Endothelial cell of umbilical vein (primary cell): ENCODE measurements around the gene FGR. TPM values are rescaled to one million over a fixed set of nuclear protein-coding genes. Genes with fewer than 3 reads are reported as not detected.

Experiments used
- BruUV-seq: library from RNA; stranded (reverse); fragments of 400-500 nt; replicated peaks from 2 replicates; lab custom pipeline; 2021; lab: Mats Ljungman, UMichigan
- CTCF ChIA-PET: fragments of 300-600, 350-600 bp; sonication (Branson Sonifier 250); formaldehyde crosslinking; loops from one replicate; lab custom pipeline; 2021; ENCODE audit warnings: antibody characterized with exemption, inconsistent platforms; lab: Charles Lee
- POLR2A ChIA-PET: fragments of 300-600, 350-600 bp; sonication (Branson Sonifier 250); formaldehyde crosslinking; loops from one replicate; lab custom pipeline; 2021; ENCODE audit warnings: antibody characterized with exemption, inconsistent platforms; lab: Charles Lee
- DNase-seq: peaks from one replicate; pipeline ENCODE4 v3.0.0-alpha.2; 2011; ENCODE audit warnings: low read depth, low spot score
- FAIRE-seq: peaks from 2 replicates; lab custom pipeline; 2011; peaks lifted over from hg19 to GRCh38; lab: Jason Lieb, UNC
- H2AFZ ChIP-seq: 2 replicates; pipeline ENCODE4 v1.6.0; 2012; ENCODE audit warnings: low read depth, low read length, control low read depth, inconsistent platforms
- H3K27ac ChIP-seq: 2 replicates; pipeline ENCODE4 v1.5.1; 2011; ENCODE audit warnings: low read depth, mild to moderate bottlenecking, control low read depth, low read length, moderate library complexity; ENCODE audit not compliant: insufficient read depth
- H3K27me3 ChIP-seq, 2 experiments: 2 replicates each; pipeline versions ENCODE4 v1.6.0 to v1.6.1; 2011; ENCODE audit warnings: low read length in 2 of 2, mixed read lengths in 1 of 2; ENCODE audit not compliant: control insufficient read depth in 2 of 2, insufficient read depth in 2 of 2
- H3K36me3 ChIP-seq, 2 experiments: 2 replicates in 1 of 2; 3 replicates in 1 of 2; pipeline ENCODE4 v1.5.1; 2011; ENCODE audit warnings: low read length in 2 of 2, mild to moderate bottlenecking in 1 of 2, moderate library complexity in 1 of 2; ENCODE audit not compliant: control insufficient read depth in 2 of 2, insufficient read depth in 2 of 2; ENCODE audit errors: extremely low read depth in 1 of 2
- H3K4me1 ChIP-seq: 3 replicates; pipeline ENCODE4 v1.5.1; 2011; ENCODE audit warnings: mild to moderate bottlenecking, low read length; ENCODE audit not compliant: control insufficient read depth, insufficient read depth; ENCODE audit errors: extremely low read depth
- H3K4me2 ChIP-seq: 2 replicates; pipeline ENCODE4 v1.6.1; 2011; ENCODE audit warnings: low read length, control low read depth, mixed read lengths; ENCODE audit not compliant: insufficient read depth
- H3K4me3 ChIP-seq, 3 experiments: fragments of 200-600 bp in 1 of 3; sonication (generic), shearing (Covaris generic) in 1 of 3; replicated peaks in 1 of 3; 2 replicates each; pipeline ENCODE4 v1.5.1; 2011 to 2016; ENCODE audit warnings: control low read depth in 3 of 3, low read length in 3 of 3, mild to moderate bottlenecking in 2 of 3, inconsistent platforms in 1 of 3, low read depth in 1 of 3, moderate library complexity in 1 of 3; ENCODE audit not compliant: insufficient read depth in 1 of 3
- H3K79me2 ChIP-seq: 2 replicates; pipeline ENCODE4 v1.6.0; 2012; ENCODE audit warnings: low read length, inconsistent platforms; ENCODE audit not compliant: control insufficient read depth, insufficient read depth
- H3K9ac ChIP-seq: replicated peaks from 2 replicates; pipeline ENCODE3; 2011; ENCODE audit warnings: low read length, control low read depth; ENCODE audit not compliant: insufficient read depth; ENCODE audit errors: extremely low read depth
- H3K9me1 ChIP-seq: replicated peaks from 3 replicates; pipeline ENCODE4 v1.6.0; 2011; ENCODE audit warnings: mild to moderate bottlenecking, low read length; ENCODE audit not compliant: control insufficient read depth, insufficient read depth; ENCODE audit errors: extremely low read depth
- H3K9me3 ChIP-seq: replicated peaks from 2 replicates; pipeline ENCODE4 v1.5.1; 2012; ENCODE audit warnings: low read length, inconsistent platforms; ENCODE audit not compliant: control insufficient read depth, insufficient read depth
- H4K20me1 ChIP-seq: replicated peaks from 2 replicates; pipeline ENCODE3; 2011; ENCODE audit warnings: mild to moderate bottlenecking, low read length; ENCODE audit not compliant: control insufficient read depth, insufficient read depth; ENCODE audit errors: extremely low read depth
- CTCF ChIP-seq, 2 donors: IDR thresholded peaks; 1 replicate in 1 of 2; 2 replicates in 1 of 2; pipeline ENCODE4 v1.5.1; 2011; ENCODE audit warnings: low read length in 2 of 2, mild to moderate bottlenecking in 2 of 2, moderate library complexity in 2 of 2, control low read depth in 1 of 2, inconsistent platforms in 1 of 2, low read depth in 1 of 2; ENCODE audit not compliant: insufficient read depth in 1 of 2; ENCODE audit errors: extremely low read depth in 1 of 2
- EZH2 ChIP-seq: IDR thresholded peaks from 2 replicates; pipeline ENCODE4 v1.6.1; 2012; ENCODE audit warnings: borderline replicate concordance, low read depth, mild to moderate bottlenecking, moderate library complexity, low read length, inconsistent platforms; ENCODE audit not compliant: severe bottlenecking
- FOS ChIP-seq: IDR thresholded peaks from 2 replicates; pipeline ENCODE4 v1.6.1; 2011; ENCODE audit warnings: mild to moderate bottlenecking, low read length, moderate library complexity, borderline replicate concordance; ENCODE audit not compliant: insufficient read depth
- GATA2 ChIP-seq: IDR thresholded peaks from 2 replicates; pipeline ENCODE4 v1.7.0; 2011; ENCODE audit warnings: low read depth, mild to moderate bottlenecking, moderate library complexity, mixed read lengths, low read length; ENCODE audit not compliant: insufficient read length, insufficient read depth
- JUN ChIP-seq: IDR thresholded peaks from 2 replicates; pipeline ENCODE4 v1.6.1; 2011; ENCODE audit warnings: borderline replicate concordance, low read depth; ENCODE audit not compliant: insufficient read length, insufficient read depth
- MAX ChIP-seq: IDR thresholded peaks from 2 replicates; pipeline ENCODE4 v1.6.1; 2011; ENCODE audit not compliant: insufficient read depth, insufficient read length
- MYC ChIP-seq: IDR thresholded peaks from one replicate; pipeline ENCODE4 v1.6.1; 2011; ENCODE audit warnings: mild to moderate bottlenecking, low read depth, low read length
- POLR2A ChIP-seq: IDR thresholded peaks from 2 replicates; pipeline ENCODE4 v1.6.1; 2012; ENCODE audit warnings: low read depth, mild to moderate bottlenecking, control low read depth, low read length
- POLR2AphosphoS5 ChIP-seq: IDR thresholded peaks from 2 replicates; pipeline ENCODE4 v1.6.1; 2012; ENCODE audit warnings: low read depth, mild to moderate bottlenecking, control low read depth, low read length, moderate library complexity; ENCODE audit not compliant: insufficient read depth
- dilution Hi-C: fragments of 300-500 bp; cut with MboI; formaldehyde crosslinking; loops from one replicate; pipeline ENCODE4 v1.15.0; 2019; ENCODE audit warnings: low sequenced_read_pairs; ENCODE audit not compliant: extremely low pct_ligation_motif_present
- intact Hi-C: fragments of 100-400 bp; cut with micrococcal nuclease; formaldehyde crosslinking; loops from one replicate; pipeline ENCODE4 v1.10.0; 2022
- polyA plus RNA-seq, 4 experiments: library from polyadenylated mRNA; depleted of rRNA in 3 of 4; stranded (reverse) in 3 of 4; unstranded in 1 of 4; fragments of >200 nt; gene quantifications; 2 replicates each; pipeline versions ENCODE4 v1.2.1 to v1.2.3, GENCODE V29; 2011 to 2012; ENCODE audit warnings: missing spikeins in 1 of 4
- total RNA-seq: library from RNA; stranded (reverse); gene quantifications from 2 replicates; pipeline ENCODE4 v1.2.3, GENCODE V29; 2021

The FGR gene
- total and polyA plus RNA-seq, 2 donors (not counting 3 experiments of a cell fraction or from before 2014, with no cell fraction given), result 0.18 TPM; not detected in 1

DNA sequence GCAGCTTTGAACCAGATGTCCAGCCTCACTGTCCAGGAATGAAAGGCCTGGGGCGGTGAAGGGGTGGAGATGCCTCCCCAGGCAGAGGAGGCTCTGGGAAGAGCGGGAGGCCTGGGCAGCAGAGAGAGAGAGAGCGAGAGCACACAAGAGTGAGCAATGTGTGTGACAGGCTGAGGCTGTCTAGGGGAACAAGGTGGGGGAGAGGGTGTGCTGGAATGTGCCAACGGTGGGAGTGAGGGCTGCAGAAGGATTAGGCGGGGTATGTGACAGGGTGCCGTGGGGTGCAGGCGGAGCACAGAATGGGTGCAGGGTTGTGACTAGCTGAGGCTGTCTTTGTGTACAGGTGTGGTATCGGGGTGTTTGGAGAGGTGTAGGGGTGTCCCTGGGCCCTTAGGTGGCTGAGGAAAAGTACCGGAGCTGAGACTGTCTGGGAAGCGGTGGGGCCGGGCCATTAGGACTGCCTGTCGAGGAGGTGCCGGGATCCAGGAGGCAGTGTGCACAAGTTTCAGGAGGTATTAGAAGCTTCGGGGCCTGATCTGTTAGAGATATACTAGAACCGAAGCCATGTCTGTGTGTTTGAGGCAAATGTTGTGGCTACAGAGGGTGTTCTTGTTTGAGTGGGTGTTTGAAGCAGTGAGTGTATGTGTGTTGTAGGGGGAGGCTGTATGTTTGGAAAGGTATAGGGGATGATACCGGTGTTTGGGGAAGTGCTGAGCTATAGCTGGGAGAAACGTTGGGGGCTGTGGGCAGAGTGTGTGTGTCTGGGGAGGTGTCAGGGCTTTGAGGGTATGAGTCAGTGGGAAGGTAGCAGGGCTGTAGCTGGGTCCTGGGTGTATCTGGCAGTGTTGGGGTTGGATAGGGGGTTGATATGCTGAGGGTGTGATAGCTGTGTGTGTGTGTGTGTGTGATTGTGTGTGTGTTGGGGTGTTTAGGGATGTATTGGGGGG is 40.1 kb downstream of the FGR start:
- no peak overlapping the region for H3K9ac ChIP-seq
- no peak overlapping the region for H3K4me2 ChIP-seq
- H3K9me3 ChIP-seq, result no peaks in the 10 kb centered on the region
- no peak overlapping the region for H3K27ac ChIP-seq
- TSS peak; percentile 22 for BruUV-seq
- H2AFZ ChIP-seq, result no peak overlapping the region
- H3K4me3 ChIP-seq, result no peak overlapping the region
- DNase-seq, result no peak
- ChIA-PET POLR2A (no interaction called here), CTCF (interaction anchor here (0.9 to 4.2 kb wide), 2 partner anchors 26 to 38 kb away, joined by 3 to 27 read pairs; no protein-coding TSS in a partner anchor)
- H3K36me3 ChIP-seq, result peaks cover 0 to 5% of the 10 kb centered on the region in 2 experiments
- H3K4me1 ChIP-seq, result peaks cover 16% of the 10 kb centered on the region
- intact Hi-C loops (no loop called here), dilution Hi-C loops (loop anchor here (25.0 kb wide), 1 partner anchor 183 kb away; no protein-coding TSS in a partner anchor)
- no peaks in the 10 kb centered on the region for H3K9me1 ChIP-seq
- peaks cover 11% of the 10 kb centered on the region for H3K79me2 ChIP-seq
- H4K20me1 ChIP-seq, result no peaks in the 10 kb centered on the region
- no peak for TF ChIP-seq MAX
- no peak for TF ChIP-seq GATA2
- no peak for TF ChIP-seq CTCF (IDR thresholded peaks at IDR 0.05; ENCODE audit: extremely low read depth in 1 of 2, insufficient read depth in 1 of 2, low read depth in 1 of 2, low read length in 2 of 2)
- no peak for TF ChIP-seq POLR2AphosphoS5
- TF ChIP-seq POLR2A, result no peak
- TF ChIP-seq EZH2, result no peak
- no peak for TF ChIP-seq JUN
- no peak for TF ChIP-seq FOS
- TF ChIP-seq MYC, result no peak
- H3K27me3 ChIP-seq, result no peaks in the 10 kb centered on the region
- no peak for FAIRE-seq
